GM19043 (cell line): ENCODE results near the gene TDRD9.

Experiments
- ATAC-seq: cut with Tn5 transposase; IDR thresholded peaks from one replicate; pipeline ENCODE4 v1.9.1; 2021; ENCODE audit warnings: low read depth; ENCODE audit not compliant: unreplicated experiment

The TDRD9 gene

GRCh38 chr14:104020471-104020870 is 92.2 kb downstream of the TDRD9 start:
- no peak for ATAC-seq

GRCh38 chr14:104023325-104024055 is 95.2 kb downstream of the TDRD9 start:
- no peak for ATAC-seq

GRCh38 chr14:104025534-104025933 is 97.3 kb downstream of the TDRD9 start:
- no peak for ATAC-seq

- ATAC-seq, result no peak
These were observed 97.8 kb downstream of the TDRD9 start for GRCh38 chr14:104026024-104026423.

GRCh38 chr14:104030958-104031357 is 102.7 kb downstream of the TDRD9 start:
- ATAC-seq, result no peak

GRCh38 chr14:104031384-104031783 is 103.1 kb downstream of the TDRD9 start:
- ATAC-seq, result no peak

GRCh38 chr14:104034976-104035699 is 106.9 kb downstream of the TDRD9 start:
- ATAC-seq, result no peak

GRCh38 chr14:104036212-104036611 is 108.0 kb downstream of the TDRD9 start:
- ATAC-seq, result no peak

GRCh38 chr14:104037074-104037473 is 108.8 kb downstream of the TDRD9 start:
- no peak for ATAC-seq

- ATAC-seq, result no peak
These were observed 109.6 kb downstream of the TDRD9 start for GRCh38 chr14:104037903-104038302.

GRCh38 chr14:104039214-104039613 is 111.0 kb downstream of the TDRD9 start:
- no peak for ATAC-seq

GRCh38 chr14:104040539-104040938 is 112.3 kb downstream of the TDRD9 start:
- ATAC-seq, result no peak

GRCh38 chr14:104041430-104042104 is 113.3 kb downstream of the TDRD9 start:
- ATAC-seq, result no peak

- ATAC-seq, result no peak
These were observed 115.8 kb downstream of the TDRD9 start for GRCh38 chr14:104044016-104044415.

- no peak for ATAC-seq
These were observed 119.5 kb downstream of the TDRD9 start for GRCh38 chr14:104047761-104048160.

GRCh38 chr14:104048758-104049507 is 120.7 kb downstream of the TDRD9 start:
- ATAC-seq, result no peak

GRCh38 chr14:104049576-104050240 is 121.5 kb downstream of the TDRD9 start:
- ATAC-seq, result no peak

- ATAC-seq, result no peak
These were observed 123.0 kb downstream of the TDRD9 start for GRCh38 chr14:104051092-104051813.

- ATAC-seq, result no peak
These were observed 126.1 kb downstream of the TDRD9 start for GRCh38 chr14:104054222-104054905.
